ENCODE results near the gene BHLHA9.

Gene BHLHA9

DNA sequence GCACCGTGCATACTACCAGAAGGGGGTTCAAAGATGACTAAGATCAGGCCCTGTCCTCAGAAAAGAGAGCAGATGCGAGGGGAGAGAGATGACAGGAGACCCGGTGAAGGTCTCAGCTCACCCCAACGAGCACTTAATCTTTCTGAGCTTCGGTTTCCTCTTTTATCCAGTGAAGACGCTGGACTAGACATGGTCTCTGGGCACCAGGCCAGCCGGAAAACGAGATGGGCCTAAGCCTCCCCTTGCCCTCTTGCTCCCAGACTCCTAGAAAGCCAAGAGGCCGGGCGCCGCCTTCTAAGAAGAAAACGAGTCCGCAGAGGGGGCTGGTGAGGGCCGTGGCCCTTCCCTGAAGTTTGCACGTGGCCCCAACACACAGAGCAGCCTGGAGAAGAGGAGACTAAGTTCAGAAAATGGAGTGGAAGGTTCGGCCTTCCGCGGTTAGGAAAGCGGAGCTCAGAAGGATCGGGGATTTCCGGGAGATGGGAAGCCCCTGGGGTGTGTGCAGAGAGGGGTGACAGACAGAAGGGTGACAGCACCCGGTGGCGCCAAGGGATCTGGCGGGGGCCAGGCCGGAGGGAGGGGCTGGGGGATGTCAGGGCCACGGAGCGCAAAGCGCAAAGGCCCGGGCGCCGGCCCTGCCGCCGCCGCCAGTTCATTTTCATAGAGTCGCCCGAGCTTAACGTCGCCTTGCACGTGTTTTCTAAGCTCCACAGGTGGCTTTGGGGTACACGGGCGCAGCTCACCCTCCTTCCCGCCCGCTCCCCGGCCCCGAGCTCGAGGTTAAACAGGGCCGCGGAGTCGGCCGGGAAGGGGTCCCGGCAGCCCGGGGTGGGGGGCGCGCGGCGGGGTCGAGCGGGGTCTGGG lies 42.1 kb upstream of the BHLHA9 start:
- DNase-seq (no peak), ATAC-seq (ENCODE audit: insufficient read depth, low read depth) (no peak)
- no peak overlapping the region for H3K4me2 ChIP-seq (ENCODE audit: insufficient read depth, low read length)
- H2AFZ ChIP-seq (ENCODE audit: low read depth, low read length), result no peak overlapping the region
- H3K27me3 ChIP-seq (ENCODE audit: insufficient read depth, low read length, poor library complexity), result no peaks in the 10 kb centered on the region
- no peaks in the 10 kb centered on the region; the same call in 1 of the 2 replicates for H4K20me1 ChIP-seq (ENCODE audit: insufficient read depth, low read length)
- no peaks in the 10 kb centered on the region for H3K36me3 ChIP-seq (ENCODE audit: insufficient read depth, low read length)
- no peak overlapping the region for H3K9ac ChIP-seq (ENCODE audit: low read depth, low read length)
- no peaks in the 10 kb centered on the region for H3K79me2 ChIP-seq (ENCODE audit: insufficient read depth, low read length)
- no peak for TF ChIP-seq EZH2 (IDR thresholded peaks at IDR 0.05; ENCODE audit: borderline replicate concordance, low read depth, low read length, severe bottlenecking)
- TF ChIP-seq, protein P1, sequence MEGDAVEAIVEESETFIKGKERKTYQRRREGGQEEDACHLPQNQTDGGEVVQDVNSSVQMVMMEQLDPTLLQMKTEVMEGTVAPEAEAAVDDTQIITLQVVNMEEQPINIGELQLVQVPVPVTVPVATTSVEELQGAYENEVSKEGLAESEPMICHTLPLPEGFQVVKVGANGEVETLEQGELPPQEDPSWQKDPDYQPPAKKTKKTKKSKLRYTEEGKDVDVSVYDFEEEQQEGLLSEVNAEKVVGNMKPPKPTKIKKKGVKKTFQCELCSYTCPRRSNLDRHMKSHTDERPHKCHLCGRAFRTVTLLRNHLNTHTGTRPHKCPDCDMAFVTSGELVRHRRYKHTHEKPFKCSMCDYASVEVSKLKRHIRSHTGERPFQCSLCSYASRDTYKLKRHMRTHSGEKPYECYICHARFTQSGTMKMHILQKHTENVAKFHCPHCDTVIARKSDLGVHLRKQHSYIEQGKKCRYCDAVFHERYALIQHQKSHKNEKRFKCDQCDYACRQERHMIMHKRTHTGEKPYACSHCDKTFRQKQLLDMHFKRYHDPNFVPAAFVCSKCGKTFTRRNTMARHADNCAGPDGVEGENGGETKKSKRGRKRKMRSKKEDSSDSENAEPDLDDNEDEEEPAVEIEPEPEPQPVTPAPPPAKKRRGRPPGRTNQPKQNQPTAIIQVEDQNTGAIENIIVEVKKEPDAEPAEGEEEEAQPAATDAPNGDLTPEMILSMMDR (IDR thresholded peaks at IDR 0.05; ENCODE audit: borderline replicate concordance, extremely low read depth, low read length, poor library complexity, severe bottlenecking), result no peak
- H3K27ac ChIP-seq (ENCODE audit: low read length), result no peak overlapping the region
- no peaks in the 10 kb centered on the region for H3K4me1 ChIP-seq (ENCODE audit: insufficient read depth, low read length)
- no peak overlapping the region for H3K4me3 ChIP-seq (ENCODE audit: low read depth in 1 of 2, low read length in 2 of 2)
- no peaks in the 10 kb centered on the region for H3K9me3 ChIP-seq (ENCODE audit: insufficient read depth, low read length, severe bottlenecking)

DNA sequence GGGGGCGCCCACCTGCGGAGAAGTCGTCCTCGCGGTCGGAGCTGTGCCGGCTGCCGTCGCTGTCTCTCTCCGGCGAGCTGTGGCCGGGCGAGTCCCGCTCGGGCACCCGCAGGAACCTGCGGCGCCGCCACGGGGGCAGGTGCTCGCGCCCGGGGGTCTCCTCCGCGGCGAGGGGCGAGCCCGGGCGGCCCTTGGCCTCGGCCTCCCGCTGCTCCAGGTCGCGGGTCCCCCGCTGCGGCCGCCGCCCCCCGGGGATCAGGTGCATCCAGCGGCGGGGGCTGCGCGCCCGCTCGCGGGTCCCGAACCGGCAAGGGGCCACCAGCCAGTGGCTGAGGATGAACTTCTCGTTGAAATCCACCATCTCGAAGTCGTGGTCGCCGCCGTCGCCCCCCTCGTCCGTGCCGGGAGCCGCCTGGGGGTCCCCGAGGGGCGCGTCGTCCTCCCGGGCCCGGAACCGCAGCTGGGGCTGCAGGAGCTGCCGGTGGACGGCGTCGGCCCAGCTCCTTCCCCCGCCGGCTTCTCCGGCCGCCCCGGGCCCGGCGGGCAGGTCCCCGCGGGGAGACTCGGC lies 41.4 kb upstream of the BHLHA9 start:
- H3K4me2 ChIP-seq (ENCODE audit: insufficient read depth, low read length), result no peak overlapping the region
- H3K36me3 ChIP-seq (ENCODE audit: insufficient read depth, low read length), result no peaks in the 10 kb centered on the region
- no peaks in the 10 kb centered on the region for H3K27me3 ChIP-seq (ENCODE audit: insufficient read depth, low read length, poor library complexity)
- H3K79me2 ChIP-seq (ENCODE audit: insufficient read depth, low read length), result no peaks in the 10 kb centered on the region
- no peak for DNase-seq
- no peak overlapping the region for H3K4me3 ChIP-seq (ENCODE audit: low read depth in 1 of 2, low read length in 2 of 2)
- H3K9me3 ChIP-seq (ENCODE audit: insufficient read depth, low read length, severe bottlenecking), result no peaks in the 10 kb centered on the region
- H3K9ac ChIP-seq (ENCODE audit: low read depth, low read length), result no peak overlapping the region
- H3K27ac ChIP-seq (ENCODE audit: low read length), result no peak overlapping the region
- no peak overlapping the region for H2AFZ ChIP-seq (ENCODE audit: low read depth, low read length)
- ATAC-seq (ENCODE audit: insufficient read depth, low read depth), result no peak
- no peaks in the 10 kb centered on the region; the same call in 1 of the 2 replicates for H4K20me1 ChIP-seq (ENCODE audit: insufficient read depth, low read length)
- TF ChIP-seq EZH2 (IDR thresholded peaks at IDR 0.05; ENCODE audit: borderline replicate concordance, low read depth, low read length, severe bottlenecking), result no peak
- TF ChIP-seq, protein P1 (IDR thresholded peaks at IDR 0.05; ENCODE audit: borderline replicate concordance, extremely low read depth, low read length, poor library complexity, severe bottlenecking), result no peak
- H3K4me1 ChIP-seq (ENCODE audit: insufficient read depth, low read length), result no peaks in the 10 kb centered on the region

DNA sequence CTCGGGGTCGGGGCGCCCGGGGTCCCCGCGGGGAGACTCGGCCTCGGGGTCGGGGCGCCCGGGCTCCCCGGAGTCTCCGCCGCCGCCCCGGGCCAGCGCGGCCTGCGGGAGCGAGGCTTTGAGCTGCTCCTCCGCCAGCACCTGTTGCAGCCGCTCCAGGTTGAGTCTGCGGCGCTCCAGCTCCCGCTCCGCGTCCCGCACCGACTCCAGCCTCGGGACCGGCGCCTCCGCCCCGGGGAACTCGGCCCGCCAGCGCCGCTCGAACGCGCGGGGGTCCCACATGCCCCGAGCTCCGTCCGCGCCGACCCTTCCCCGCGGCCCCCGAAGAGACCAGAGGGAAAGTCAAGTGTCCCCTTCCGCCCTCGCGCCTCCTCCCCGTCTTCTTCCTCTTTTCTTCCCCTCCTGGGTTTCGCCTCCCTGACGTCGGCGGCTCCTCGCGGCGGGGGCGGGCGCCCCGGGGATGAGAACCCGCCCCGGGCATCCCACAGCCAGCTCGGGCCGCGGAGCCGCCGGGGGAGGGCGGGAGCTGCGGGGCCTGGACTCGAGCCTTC lies 40.8 kb upstream of the BHLHA9 start:
- no peaks in the 10 kb centered on the region for H3K36me3 ChIP-seq (ENCODE audit: insufficient read depth, low read length)
- H3K4me1 ChIP-seq (ENCODE audit: insufficient read depth, low read length), result no peaks in the 10 kb centered on the region
- H3K9ac ChIP-seq (ENCODE audit: low read depth, low read length), result no peak overlapping the region
- H3K4me2 ChIP-seq (ENCODE audit: insufficient read depth, low read length), result no peak overlapping the region
- H3K4me3 ChIP-seq (ENCODE audit: low read depth in 1 of 2, low read length in 2 of 2), result no peak overlapping the region
- H3K27me3 ChIP-seq (ENCODE audit: insufficient read depth, low read length, poor library complexity), result no peaks in the 10 kb centered on the region
- no peaks in the 10 kb centered on the region; the same call in 1 of the 2 replicates for H4K20me1 ChIP-seq (ENCODE audit: insufficient read depth, low read length)
- DNase-seq (no peak), ATAC-seq (ENCODE audit: insufficient read depth, low read depth) (no peak)
- H3K27ac ChIP-seq (ENCODE audit: low read length), result no peak overlapping the region
- H3K79me2 ChIP-seq (ENCODE audit: insufficient read depth, low read length), result no peaks in the 10 kb centered on the region
- H3K9me3 ChIP-seq (ENCODE audit: insufficient read depth, low read length, severe bottlenecking), result no peaks in the 10 kb centered on the region
- H2AFZ ChIP-seq (ENCODE audit: low read depth, low read length), result no peak overlapping the region
- TF ChIP-seq, protein P1 (IDR thresholded peaks at IDR 0.05; ENCODE audit: borderline replicate concordance, extremely low read depth, low read length, poor library complexity, severe bottlenecking), result no peak
- no peak for TF ChIP-seq EZH2 (IDR thresholded peaks at IDR 0.05; ENCODE audit: borderline replicate concordance, low read depth, low read length, severe bottlenecking)
